Activated CD8-positive, alpha-beta memory T cell treated with anti-CD3 and anti-CD28 coated beads, Interleukin-2, amount 50 U/mL, for 4 hours (primary cell): ENCODE measurements around the gene GMEB2.
"Not testable (repeated sequence)": the region's sequence is repeated elsewhere in the genome, so short reads cannot be mapped to it uniquely, and the experiment has no call there.

Experiments
- DNase-seq: peaks from one replicate; pipeline ENCODE4 v3.0.0-alpha.2; 2020

GMEB2 gene

DNA sequence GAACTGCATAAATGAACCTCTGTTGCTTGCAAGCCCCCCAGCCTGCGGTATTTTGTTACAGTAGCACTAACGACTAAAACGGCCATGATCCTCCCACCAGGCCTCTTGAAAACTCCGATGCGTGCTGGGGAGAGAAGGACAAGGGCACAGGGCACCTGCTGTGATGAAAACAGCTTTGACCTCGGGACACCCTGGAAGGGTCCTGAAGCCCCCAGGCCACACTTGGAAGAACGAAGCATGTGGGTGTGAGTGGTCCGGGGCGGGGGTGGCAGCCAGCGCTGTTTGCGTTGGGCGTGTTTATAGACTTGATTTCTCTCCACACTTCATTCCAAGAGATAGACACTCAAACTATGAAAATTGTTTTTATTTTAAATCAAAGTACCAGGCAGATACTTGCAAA is 39.6 kb downstream of the GMEB2 start:
- DNase-seq = no peak

- DNase-seq = no peak
Observed at GRCh38 chr20:63586797-63587196, 40.1 kb downstream of the GMEB2 start.

DNA sequence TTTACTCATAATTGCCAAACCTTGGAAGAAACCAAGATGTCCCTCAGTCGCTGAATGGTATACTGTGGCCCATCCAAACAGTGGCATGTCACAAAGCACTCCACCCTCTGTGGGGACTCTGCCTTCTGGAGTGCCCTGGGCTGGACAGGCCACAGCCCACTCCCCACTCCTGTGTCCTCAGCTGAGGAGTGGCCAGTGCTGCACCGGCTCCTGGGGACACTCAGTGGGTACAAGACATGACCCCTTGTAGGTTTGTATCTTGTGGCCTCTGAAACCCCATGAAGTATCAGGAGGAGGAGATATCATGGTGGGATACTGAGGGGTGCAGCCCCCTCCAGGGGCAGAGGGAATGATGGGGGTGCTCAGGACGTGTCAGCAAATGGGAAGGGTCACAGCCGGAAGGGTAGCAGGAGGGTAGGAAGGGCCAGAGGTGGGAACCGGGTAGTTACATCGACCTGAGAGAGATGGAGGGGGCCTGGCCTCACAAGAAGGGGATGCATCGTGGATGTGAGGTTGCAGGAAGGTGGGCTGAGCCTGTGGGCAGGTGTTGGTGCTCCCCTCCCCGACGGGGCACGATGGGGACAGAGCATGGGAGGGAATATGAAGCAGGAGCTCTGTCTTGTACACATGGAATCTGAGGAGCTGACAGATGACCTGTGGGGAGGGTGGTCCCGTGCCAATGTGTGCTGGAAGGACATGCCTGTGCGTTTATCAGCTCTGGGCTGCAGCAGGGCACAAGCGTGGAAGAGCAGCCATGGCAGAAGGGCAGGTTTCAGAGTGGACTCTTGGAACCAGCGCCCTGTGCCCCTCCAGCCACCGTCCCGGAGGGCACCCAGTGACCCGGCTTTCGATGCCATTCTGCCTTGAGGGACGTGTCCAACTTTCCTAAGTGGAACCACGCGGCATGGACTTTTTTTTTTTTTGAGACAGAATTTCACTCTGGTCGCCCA is 41.0 kb downstream of the GMEB2 start:
- no peak for DNase-seq

- DNase-seq = no peak
Observed at GRCh38 chr20:63582382-63583063, 44.4 kb downstream of the GMEB2 start.

DNA sequence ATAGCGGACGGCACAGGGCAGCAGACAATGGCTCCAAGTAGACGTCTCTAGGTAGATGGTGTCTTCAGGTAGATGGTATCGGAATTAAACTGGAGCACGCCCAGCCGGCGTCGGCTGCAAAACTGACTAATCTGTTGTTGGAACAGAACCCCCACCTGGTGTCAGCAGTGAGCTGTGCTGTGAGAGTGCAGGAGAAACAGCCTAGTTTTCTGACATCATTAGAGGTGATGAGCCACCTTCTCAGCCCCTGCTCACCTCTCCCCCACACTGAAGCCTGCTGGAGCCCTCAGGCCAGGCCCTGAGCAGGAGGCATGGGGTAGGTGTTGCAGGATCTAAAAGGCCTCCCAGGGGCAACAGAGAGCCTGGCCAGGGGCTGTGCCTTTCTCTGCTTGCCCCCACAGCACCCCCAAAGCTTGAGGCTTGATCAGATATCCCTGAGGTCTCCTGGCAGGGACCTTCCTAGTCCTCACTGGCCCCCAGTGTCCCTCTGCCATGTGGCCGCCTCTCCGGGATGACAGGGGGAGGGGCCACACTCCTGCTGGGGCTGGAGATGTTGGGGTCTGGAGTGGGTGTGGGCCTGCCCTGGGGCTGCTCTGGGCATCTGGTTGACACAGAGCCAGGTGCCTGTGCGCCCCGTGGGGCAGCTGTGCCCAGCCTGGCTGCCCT is 46.0 kb downstream of the GMEB2 start:
- peak; percentile 75 for DNase-seq

GRCh38 chr20:63579017-63579694 is 47.7 kb downstream of the GMEB2 start:
- DNase-seq = no peak

DNA sequence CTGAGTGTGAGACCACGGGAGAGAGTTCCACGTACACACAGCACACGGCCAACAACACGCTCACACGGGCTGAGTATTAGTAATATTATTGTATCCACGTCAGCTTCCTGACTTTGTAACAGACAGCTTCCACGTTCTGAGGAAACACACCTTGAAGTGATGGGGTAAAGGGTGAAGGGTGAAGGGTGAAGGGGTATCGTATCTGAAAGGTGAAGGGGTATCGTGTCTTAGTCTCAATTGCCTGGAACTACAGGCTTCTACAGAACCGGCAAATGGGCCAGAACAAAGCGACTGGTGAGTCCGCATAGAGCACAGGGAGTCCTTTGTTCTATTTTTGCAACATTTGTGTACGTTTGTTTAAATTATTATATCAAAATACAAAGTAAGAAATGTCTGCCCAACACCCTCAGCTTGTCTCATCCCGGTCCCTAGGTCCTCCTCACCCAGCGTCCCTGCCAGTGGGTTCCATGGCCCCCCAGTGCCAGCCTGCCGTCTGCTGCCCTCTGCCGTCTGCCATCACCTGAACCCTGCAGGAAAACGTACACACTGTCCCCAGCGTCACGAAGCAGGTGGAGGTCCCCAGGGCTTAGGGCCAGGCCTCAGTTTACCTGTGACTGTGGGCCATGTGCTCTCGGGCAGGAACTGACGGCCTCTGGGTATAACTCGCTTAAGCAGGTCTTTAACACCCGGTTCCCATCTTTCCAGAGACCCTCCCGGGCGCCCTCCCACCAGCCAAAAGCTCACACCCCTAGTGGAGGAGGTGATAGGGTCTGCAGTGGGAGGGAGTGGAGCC is 48.5 kb downstream of the GMEB2 start:
- no peak for DNase-seq

GRCh38 chr20:63577317-63577894 is 49.5 kb downstream of the GMEB2 start:
- DNase-seq = no peak

DNA sequence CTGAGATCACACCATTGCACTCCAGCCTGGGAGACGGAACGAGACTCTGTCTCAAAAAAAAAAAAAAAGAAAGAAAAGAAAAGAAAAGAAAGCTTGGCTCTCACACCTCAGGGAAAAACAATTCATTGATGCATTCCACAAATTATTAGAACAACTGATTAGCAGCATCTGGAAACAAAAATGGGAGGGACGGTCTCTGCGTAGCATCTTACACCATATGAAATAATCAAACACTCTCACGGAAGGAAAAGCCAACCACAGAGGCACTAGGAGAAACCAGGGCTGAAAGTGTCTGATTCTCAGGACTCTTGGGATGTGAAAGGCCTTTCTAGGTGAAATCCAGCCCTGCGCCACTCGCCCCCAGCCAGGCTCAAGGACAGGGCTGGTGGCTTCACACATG is 50.6 kb downstream of the GMEB2 start:
- DNase-seq = no peak

DNA sequence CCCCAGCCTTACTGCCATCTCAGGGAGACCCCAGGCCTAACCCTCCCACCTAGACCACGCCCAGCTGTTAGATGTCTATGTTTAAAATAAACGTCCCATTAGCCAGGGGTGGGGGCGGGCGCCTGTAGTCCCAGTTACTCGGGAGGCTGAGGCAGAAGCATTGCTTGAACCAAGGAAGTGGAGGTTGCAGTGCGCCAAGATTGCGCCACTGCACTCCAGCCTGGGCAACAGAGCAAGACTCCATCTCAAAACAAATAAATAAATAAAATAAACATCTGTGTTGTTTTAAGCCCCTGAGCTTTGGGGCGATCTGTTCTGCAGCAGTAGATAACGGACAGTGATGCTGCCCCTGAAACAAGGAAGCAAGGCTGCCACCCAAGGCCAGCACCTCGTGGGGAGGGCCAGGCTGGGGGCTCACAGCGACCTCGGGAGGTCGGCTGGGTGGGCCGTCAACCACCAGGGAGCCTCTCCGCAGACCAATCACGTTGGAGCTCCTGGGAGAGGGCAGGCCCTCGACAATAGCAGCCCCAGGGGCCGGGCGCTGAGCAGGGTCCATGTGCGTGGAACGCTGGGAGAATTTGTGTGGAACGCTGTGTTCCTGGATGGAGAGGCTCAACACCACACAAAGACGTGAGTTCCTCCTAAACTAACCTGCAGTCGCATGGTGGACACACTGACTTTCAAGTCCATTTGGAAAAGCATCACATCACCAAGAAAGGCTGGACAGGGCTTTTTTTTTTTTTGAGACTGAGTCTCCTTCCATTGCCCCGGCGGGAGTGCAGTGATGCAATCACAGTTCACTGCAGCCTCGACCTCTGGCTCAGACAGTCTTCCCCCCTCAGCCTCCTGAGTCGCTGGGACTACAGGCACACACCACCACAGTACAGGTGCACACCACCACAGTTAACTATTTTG is 51.8 kb downstream of the GMEB2 start:
- DNase-seq = no peak

- peak; percentile 70 for DNase-seq
Observed at GRCh38 chr20:63574156-63574828, 52.6 kb downstream of the GMEB2 start, which contains the start of gene HELZ2. HELZ2 (minus strand) TSS chr20:63574239; CDS start chr20:63572385, 1,854 bp downstream.

DNA sequence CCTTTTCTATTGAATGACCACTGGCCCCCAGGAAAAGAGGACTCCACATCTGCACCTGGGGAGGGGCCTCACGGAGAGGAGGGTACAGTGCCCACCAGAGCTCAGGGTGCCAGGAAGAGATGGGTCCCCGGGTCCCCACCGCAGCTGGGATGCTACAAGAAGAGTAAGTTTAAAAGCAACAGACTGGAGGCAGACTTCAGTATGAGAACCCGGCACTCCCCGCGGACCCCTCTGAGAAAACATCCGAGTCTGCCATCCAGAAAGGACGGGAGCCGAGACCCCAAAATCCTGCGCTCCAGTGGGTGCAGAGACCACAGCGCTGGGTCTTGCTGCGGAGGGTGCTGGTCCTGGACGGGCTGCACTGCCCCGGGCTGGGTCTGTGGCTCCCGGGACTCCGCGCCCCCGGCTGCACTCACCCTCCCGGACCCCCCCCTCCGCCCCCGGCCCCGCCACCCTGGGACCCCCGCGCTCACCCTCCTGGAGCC is 53.2 kb downstream of the GMEB2 start:
- DNase-seq = no peak

DNA sequence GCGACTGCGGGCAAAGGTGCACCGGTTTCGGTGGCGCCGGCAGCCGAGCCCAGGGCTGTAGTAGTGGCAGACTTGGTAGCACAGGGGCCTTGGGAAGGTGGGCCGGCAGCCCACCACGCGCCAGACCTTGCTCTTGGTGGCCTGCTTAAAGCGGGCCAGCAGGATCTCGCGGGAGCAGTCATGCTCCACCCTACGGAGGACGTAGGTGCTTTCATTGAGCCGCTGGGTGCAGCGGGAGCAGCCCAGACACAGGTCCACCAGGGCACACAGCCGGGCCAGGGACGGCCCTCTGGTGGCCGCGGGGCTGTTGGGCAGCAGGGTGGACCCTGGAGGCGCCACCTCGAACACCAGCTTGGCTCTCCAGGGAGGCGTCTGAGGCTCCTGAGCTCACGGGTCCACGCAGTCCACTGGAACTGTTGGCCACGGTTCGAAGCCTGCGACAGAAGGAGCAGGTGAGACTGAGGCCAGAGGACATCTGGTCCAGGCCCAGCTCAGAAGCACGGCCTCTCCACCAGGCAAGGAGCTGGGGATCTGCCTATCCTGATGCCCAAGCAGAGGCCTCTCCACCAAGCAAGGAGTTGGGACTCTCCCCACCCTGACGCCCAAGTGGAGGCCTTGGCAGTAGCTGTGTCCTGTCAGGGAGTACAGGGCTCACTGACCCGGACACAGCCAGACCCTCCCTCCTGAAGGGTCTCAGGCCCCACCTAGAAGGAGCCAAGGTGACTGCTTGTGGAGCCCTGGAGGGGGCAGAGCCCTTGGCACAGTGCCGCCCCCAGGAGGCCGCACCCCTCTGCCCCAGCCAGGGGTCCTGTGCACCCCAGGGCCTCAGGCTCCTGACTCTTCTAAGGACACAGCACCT is 53.9 kb downstream of the GMEB2 start:
- DNase-seq = no peak

DNA sequence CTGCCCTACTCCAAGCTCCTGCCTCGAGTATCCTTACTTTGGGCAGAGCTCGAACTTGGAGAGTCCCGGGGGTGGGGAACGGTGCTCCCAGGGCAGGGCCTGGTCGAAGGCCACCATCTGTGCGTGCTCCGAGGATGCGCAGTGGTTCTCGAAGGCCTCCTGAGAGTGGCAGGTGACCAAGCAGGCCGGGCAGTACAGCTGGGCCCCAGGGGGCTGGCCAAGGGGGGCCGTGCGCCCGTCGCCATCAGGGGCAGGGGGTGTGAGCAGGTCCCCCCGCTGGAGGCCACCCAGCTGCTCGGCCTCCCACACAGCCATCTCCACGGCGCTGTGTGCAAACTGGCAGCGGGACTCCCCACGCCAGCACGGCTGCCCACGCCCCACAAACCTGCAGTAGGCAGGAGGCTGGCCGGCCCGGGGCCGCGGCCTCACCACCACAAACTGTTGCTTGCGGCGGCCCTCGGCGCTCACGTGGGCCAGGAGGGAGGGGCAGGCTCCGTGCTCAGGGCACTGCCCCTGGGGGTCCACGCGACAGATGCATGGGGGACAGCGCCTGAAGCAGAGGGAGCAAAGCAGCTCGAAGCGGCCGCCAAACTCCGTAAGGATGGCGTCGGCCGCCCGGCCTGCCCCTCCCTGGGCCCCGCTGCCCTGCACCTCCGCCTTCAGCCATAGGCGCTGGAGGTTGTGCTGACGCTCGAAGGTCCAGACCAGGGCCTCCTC is 54.7 kb downstream of the GMEB2 start:
- DNase-seq = no peak

DNA sequence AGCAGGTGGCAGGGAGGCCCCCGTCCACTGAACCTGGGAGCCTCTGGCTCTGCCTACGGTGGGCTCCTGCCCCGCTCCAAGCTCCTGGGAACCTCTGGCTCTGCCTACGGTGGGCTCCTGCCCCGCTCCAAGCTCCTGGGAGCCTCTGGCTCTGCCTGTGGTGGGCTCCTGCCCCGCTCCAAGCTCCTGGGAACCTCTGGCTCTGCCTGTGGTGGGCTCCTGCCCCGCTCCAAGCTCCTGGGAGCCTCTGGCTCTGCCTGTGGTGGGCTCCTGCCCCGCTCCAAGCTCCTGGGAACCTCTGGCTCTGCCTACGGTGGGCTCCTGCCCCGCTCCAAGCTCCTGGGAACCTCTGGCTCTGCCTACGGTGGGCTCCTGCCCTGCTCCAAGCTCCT is 55.8 kb downstream of the GMEB2 start:
- DNase-seq = not testable (repeated sequence)

DNA sequence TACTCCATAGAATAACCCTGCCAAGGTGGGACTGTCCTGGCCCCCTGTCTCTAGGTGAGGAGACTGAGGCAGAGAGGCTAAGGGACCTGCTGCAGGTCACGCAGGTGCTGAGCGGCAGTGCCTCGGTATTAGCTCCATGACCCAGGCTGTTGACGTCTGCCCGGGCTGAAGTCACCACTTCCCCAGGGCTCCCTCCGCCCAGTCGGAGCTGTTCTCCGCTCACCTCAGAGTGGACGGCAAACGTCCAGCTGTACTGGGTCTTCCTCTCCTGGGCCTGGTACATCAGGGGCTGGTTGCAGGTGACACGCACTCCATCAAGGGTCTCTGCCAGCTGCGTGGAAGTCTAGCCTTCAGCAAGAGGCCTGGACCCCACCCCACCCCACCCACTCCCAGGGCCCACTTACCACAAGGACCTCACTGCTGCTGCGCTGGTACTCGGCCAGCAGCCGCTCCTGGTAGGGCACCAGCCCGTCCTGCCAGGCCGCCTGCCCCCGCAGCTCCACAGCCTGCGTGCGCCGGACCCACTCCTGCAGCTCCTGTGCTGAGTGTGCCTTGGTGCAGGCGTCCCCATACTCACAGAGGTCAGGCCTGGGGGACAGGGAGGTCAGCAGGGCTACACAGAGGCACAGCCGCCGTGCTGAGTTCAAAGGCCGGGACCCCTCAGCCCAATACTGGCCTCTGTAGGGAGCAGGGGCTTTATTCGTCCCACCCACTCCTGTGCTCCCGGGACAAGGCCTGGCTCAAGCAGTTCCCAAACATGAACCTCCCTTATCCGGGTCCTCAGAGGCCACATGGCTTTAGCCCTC is 56.4 kb downstream of the GMEB2 start:
- DNase-seq = no peak
